GM12878 (cell line): ENCODE measurements around the gene SCYGR6. TPM values are rescaled to one million over a fixed set of nuclear protein-coding genes. Genes with fewer than 3 reads are reported as not detected.

Source experiments
- ATAC-seq: fragments of 200-7000 bp; cut with Tn5 transposase; 3 replicates; pipeline ENCODE4 v1.9.1; 2020; ENCODE audit warnings: mild to moderate bottlenecking, moderate library complexity
- BruUV-seq: library from RNA; stranded (reverse); fragments of 400-500 nt; replicated peaks from 2 replicates; lab custom pipeline; 2021; lab: Mats Ljungman, UMichigan
- CTCF ChIA-PET: fragments of 300-600 bp; sonication (Branson Sonifier 250); formaldehyde crosslinking; extraction: SDS; loops from one replicate; lab custom pipeline; 2021; ENCODE audit warnings: inconsistent platforms; lab: Yijun Ruan, JAX
- POLR2A ChIA-PET: fragments of 350-600 bp; formaldehyde crosslinking; extraction: SDS; loops from one replicate; lab custom pipeline; 2021; ENCODE audit warnings: inconsistent platforms; lab: Charles Lee
- RAD21 ChIA-PET: fragments of 300-600 bp; sonication (Branson Sonifier 250); formaldehyde crosslinking; loops from one replicate; lab custom pipeline; 2023; ENCODE audit warnings: antibody characterized with exemption; ENCODE audit not compliant: unreplicated experiment; lab: Charles Lee
- SMC1A ChIA-PET: fragments of 300-600 bp; sonication (Branson Sonifier 250); formaldehyde crosslinking; loops from one replicate; lab custom pipeline; 2023; ENCODE audit not compliant: unreplicated experiment, uncharacterized antibody; lab: Charles Lee
- DNase-seq: peaks from one replicate; pipeline ENCODE4 v3.0.0-alpha.2; 2011; ENCODE audit warnings: low read depth, low spot score
- FAIRE-seq: peaks from 3 replicates; lab custom pipeline; 2011; peaks lifted over from hg19 to GRCh38; lab: Jason Lieb, UNC
- H2AFZ ChIP-seq: 2 replicates; pipeline ENCODE4 v1.6.0; 2011; ENCODE audit warnings: low read depth, low read length, control low read depth; ENCODE audit not compliant: control insufficient read depth
- H3K27ac ChIP-seq: 2 replicates; pipeline ENCODE4 v1.5.1; 2011; ENCODE audit warnings: control low read depth; ENCODE audit not compliant: control insufficient read depth, insufficient read depth
- H3K27me3 ChIP-seq, 2 experiments: replicated peaks in 1 of 2; 2 replicates each; pipeline versions ENCODE4 v1.6.0 to v1.6.1; 2011; ENCODE audit warnings: low read length in 1 of 2; ENCODE audit not compliant: control insufficient read depth in 2 of 2, insufficient read depth in 2 of 2
- H3K36me3 ChIP-seq, 2 experiments: 2 replicates each; pipeline ENCODE4 v1.5.1; 2011; ENCODE audit warnings: low read length in 1 of 2; ENCODE audit not compliant: control insufficient read depth in 2 of 2, insufficient read depth in 2 of 2
- H3K4me1 ChIP-seq: 2 replicates; pipeline ENCODE4 v1.6.1; 2011; ENCODE audit warnings: mild to moderate bottlenecking, low read length, moderate library complexity, mixed read lengths; ENCODE audit not compliant: control insufficient read depth, insufficient read depth
- H3K4me2 ChIP-seq: 2 replicates; pipeline ENCODE4 v1.6.0; 2011; ENCODE audit warnings: control low read depth; ENCODE audit not compliant: control insufficient read depth, insufficient read depth
- H3K4me3 ChIP-seq: fragments of 200-600 bp; sonication (generic); 2 replicates; pipeline ENCODE4 v1.5.1; 2016
- H3K79me2 ChIP-seq: 2 replicates; pipeline ENCODE4 v1.6.0; 2011; ENCODE audit warnings: low read length; ENCODE audit not compliant: control insufficient read depth, insufficient read depth
- H3K9ac ChIP-seq: 2 replicates; pipeline ENCODE4 v1.8.0; 2011; ENCODE audit warnings: low read length, control low read depth, mixed read lengths; ENCODE audit not compliant: control insufficient read depth, insufficient read depth
- H3K9me3 ChIP-seq: replicated peaks from 3 replicates; pipeline ENCODE4 v1.5.1; 2011; ENCODE audit warnings: mild to moderate bottlenecking, low read length; ENCODE audit not compliant: control insufficient read depth, insufficient read depth
- H4K20me1 ChIP-seq: 2 replicates; pipeline ENCODE4 v1.6.0; 2011; ENCODE audit not compliant: control insufficient read depth, insufficient read depth
- SIX5 ChIP-seq: IDR thresholded peaks from 2 replicates; pipeline ENCODE4 v1.6.1; 2011; ENCODE audit warnings: mild to moderate bottlenecking, low read depth, low read length, moderate library complexity; ENCODE audit not compliant: severe bottlenecking
- SREBF1 ChIP-seq: IDR thresholded peaks from 2 replicates; pipeline ENCODE4 v1.6.1; 2012; ENCODE audit warnings: mild to moderate bottlenecking, low read length
- WGBS: methylation state at CpG from one replicate; pipeline ENCODE4 v1.1.6; 2016; ENCODE audit warnings: low lambda C conversion rate; ENCODE audit not compliant: insufficient replicate concordance, insufficient coverage; ENCODE audit errors: missing lambda C conversion rate; 5-methylcytosine and 5-hydroxymethylcytosine counted together
- in situ Hi-C: fragments of 300-500 bp; cut with MboI; formaldehyde crosslinking; loops from 9 replicates; pipeline ENCODE4 v1.14.3; 2018; ENCODE audit warnings: mixed read lengths
- intact Hi-C: fragments of 100-400 bp; cut with micrococcal nuclease; formaldehyde crosslinking; loops from one replicate; pipeline ENCODE4 v1.14.2; 2022; ENCODE audit not compliant: unreplicated experiment
- polyA plus RNA-seq, 11 experiments: library from polyadenylated mRNA; depleted of rRNA in 4 of 11; unstranded in 6 of 11; stranded (reverse) in 5 of 11; fragments of >200 nt; fragmentation: Nextera tagmentation in 4 of 11; fragmentation: Illumina TruSeq in 1 of 11; extraction: Ambion mirVana in 4 of 11; extraction: Trizol in 1 of 11; gene quantifications; 1 replicate in 1 of 11; 2 replicates in 10 of 11; pipeline versions ENCODE4 v1.2.1 to v1.2.3, GENCODE V29; 2011 to 2016; ENCODE audit warnings: inconsistent platforms in 2 of 11, missing spikeins in 2 of 11, low read depth in 1 of 11
- total RNA-seq, 4 experiments: library from RNA; depleted of rRNA in 3 of 4; stranded (reverse); fragments of >200 nt in 3 of 4; fragmentation: Illumina TruSeq in 1 of 4; extraction: Trizol in 1 of 4; gene quantifications; 2 replicates each; pipeline versions ENCODE4 v1.2.1 to v1.2.3, GENCODE V29; 2013 to 2021

The SCYGR6 gene
- total and polyA plus RNA-seq, 10 of the 15 experiments (the other 5 are each of a cell fraction or from before 2014, with no cell fraction given): not detected

GRCh38 chr2:227696990-227697679 lies 27.4 kb downstream of the SCYGR6 start:
- Histone ChIP-seq H3K4me1 (no peaks in the 10 kb centered on the region), H3K27ac (no peak overlapping the region), H3K9ac (no peak overlapping the region), H3K79me2 (no peaks in the 10 kb centered on the region), H3K4me2 (no peak overlapping the region), H3K4me3 (no peak overlapping the region), H3K27me3 (peaks cover 0 to 3% of the 10 kb centered on the region in 2 experiments; a peak in 2 of 4 replicates), H4K20me1 (no peaks in the 10 kb centered on the region), H3K36me3 (no peaks in the 10 kb centered on the region), H2AFZ (no peak overlapping the region), H3K9me3 (no peaks in the 10 kb centered on the region)
- POLR2A ChIA-PET: no interaction called here
- 3% methylated on average over 2 of the region's 2 CpGs for WGBS
- CTCF ChIA-PET: interaction anchor here (0.9 kb wide), 2 partner anchors 53 to 193 kb away, joined by 3 to 4 read pairs; no protein-coding TSS in a partner anchor
- RAD21 ChIA-PET: interaction anchor here (1.2 kb wide), 1 partner anchor 368 kb away, joined by 7 read pairs; no protein-coding TSS in a partner anchor
- DNase-seq: no peak
- no peak for TF ChIP-seq SIX5
- FAIRE-seq: no peak
- ATAC-seq: no peak
- intact Hi-C loops (no loop called here), in situ Hi-C loops (no loop called here)
- BruUV-seq: no TSS peak
- SMC1A ChIA-PET: no interaction called here

GRCh38 chr2:227687189-227687588 lies 37.4 kb downstream of the SCYGR6 start:
- H4K20me1 ChIP-seq: no peaks in the 10 kb centered on the region
- no peaks in the 10 kb centered on the region for H3K79me2 ChIP-seq
- H3K27ac ChIP-seq: no peak overlapping the region
- no TSS peak for BruUV-seq
- intact Hi-C loops (no loop called here), in situ Hi-C loops (no loop called here)
- no peaks in the 10 kb centered on the region; a peak in 3 of 4 replicates for H3K27me3 ChIP-seq
- no peak for FAIRE-seq
- no peak overlapping the region for H3K4me3 ChIP-seq
- ATAC-seq: no peak
- no peak overlapping the region for H3K9ac ChIP-seq
- RAD21 ChIA-PET: interaction anchor here (0.5 kb wide), 1 partner anchor 28 kb away, joined by 3 read pairs; no protein-coding TSS in a partner anchor
- DNase-seq: no peak
- no peak overlapping the region for H3K4me2 ChIP-seq
- H3K9me3 ChIP-seq: no peaks in the 10 kb centered on the region
- H3K4me1 ChIP-seq: no peaks in the 10 kb centered on the region
- WGBS: 64% methylated on average over 3 of the region's 3 CpGs
- H2AFZ ChIP-seq: no peak overlapping the region
- CTCF ChIA-PET: no interaction called here
- SMC1A ChIA-PET: no interaction called here
- H3K36me3 ChIP-seq: no peaks in the 10 kb centered on the region
- TF ChIP-seq SREBF1: no peak
- POLR2A ChIA-PET: no interaction called here
